ENCODE data around the gene ZDHHC17. TPM values are rescaled to one million over a fixed set of nuclear protein-coding genes. Genes with fewer than 3 reads are reported as not detected.

Gene ZDHHC17
- total and polyA plus RNA-seq, 2 of the 13 experiments (the other 11 are each of a cell fraction or from before 2014, with no cell fraction given) = 36.7 to 38.5 TPM

DNA sequence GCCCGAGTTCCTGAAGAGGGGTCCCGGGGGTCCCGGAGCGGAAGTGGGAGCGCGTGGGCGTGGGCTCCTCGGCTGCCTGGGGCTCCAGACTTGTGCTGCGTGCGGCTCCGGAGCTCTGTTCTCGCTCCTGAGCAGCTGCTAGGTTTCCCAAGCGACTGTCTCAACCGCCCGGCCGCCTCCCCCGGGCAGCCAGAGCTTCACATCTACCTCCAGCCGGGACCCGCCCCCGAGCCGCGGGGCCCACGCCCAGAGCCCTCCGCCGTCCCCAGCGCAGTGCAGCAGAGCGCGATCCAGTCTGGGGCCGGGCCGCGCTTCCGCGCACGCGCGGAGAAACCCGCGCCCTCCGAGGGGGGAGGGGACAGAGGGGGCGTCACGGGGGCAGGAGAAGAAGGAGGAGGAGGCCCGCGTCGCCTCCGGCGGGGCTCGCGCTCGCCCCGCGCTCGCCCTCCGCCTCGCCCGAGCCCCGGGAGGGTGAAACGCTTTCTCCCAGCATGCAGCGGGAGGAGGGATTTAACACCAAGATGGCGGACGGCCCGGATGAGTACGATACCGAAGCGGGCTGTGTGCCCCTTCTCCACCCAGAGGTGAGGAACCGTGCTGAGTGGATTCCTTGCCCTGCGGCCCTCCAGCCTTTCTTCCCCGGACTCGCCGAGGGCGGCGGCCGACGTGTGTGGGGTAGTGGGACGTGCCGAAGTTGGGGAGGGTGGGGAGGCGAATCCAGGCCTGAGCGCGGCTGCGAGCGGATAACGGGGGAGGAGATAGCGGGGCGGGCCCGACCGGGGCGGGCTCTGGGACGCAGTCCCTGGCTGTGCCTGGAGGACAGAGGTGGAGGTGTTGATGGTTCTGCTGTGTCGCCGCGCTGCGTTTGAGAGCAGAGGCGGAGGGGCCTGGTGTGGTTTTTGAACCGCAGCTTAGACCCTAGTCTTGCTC, at the start of gene ZDHHC17 (continued):
- TF ChIP-seq ZHX1 (CRISPR knock-in tag; IDR thresholded peaks at IDR 0.05; ENCODE audit: low read depth) = peak; percentile 85
- TF ChIP-seq KMT2B (CRISPR knock-in tag; IDR thresholded peaks at IDR 0.05) = peak; percentile 95
- TF ChIP-seq ZNF510 (CRISPR knock-in tag; IDR thresholded peaks at IDR 0.05; ENCODE audit: low read depth) = peak; percentile 97
- TF ChIP-seq, protein P1, sequence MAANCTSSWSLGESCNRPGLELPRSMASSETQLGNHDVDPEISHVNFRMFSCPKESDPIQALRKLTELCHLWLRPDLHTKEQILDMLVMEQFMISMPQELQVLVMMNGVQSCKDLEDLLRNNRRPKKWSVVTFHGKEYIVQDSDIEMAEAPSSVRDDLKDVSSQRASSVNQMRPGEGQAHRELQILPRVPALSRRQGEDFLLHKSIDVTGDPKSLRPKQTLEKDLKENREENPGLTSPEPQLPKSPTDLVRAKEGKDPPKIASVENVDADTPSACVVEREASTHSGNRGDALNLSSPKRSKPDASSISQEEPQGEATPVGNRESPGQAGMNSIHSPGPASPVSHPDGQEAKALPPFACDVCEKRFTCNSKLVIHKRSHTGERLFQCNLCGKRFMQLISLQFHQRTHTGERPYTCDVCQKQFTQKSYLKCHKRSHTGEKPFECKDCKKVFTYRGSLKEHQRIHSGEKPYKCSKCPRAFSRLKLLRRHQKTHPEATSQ (CRISPR knock-in tag; IDR thresholded peaks at IDR 0.05; ENCODE audit: borderline replicate concordance) = peak; percentile 78
- no peak for TF ChIP-seq ZFYVE20 (CRISPR knock-in tag; IDR thresholded peaks at IDR 0.05; ENCODE audit: borderline replicate concordance, low read depth)
- TF ChIP-seq MED8 (CRISPR knock-in tag; IDR thresholded peaks at IDR 0.05; ENCODE audit: insufficient replicate concordance) = no peak
- TF ChIP-seq ZNF572 (CRISPR knock-in tag; IDR thresholded peaks at IDR 0.05) = no peak
- TF ChIP-seq FOXM1 (CRISPR knock-in tag; IDR thresholded peaks at IDR 0.05) = no peak
- TF ChIP-seq ZNF672 (CRISPR knock-in tag; IDR thresholded peaks at IDR 0.05) = peak; percentile 54; the same call in 1 of the 2 replicates
- TF ChIP-seq SMAD1 (CRISPR knock-in tag; IDR thresholded peaks at IDR 0.05; ENCODE audit: borderline replicate concordance, low read depth) = no peak
- TF ChIP-seq SRF (IDR thresholded peaks at IDR 0.05; ENCODE audit: low read depth, low read length) = no peak
- TF ChIP-seq FOXP1 (IDR thresholded peaks at IDR 0.05) = no peak
- TF ChIP-seq FOXP1 (CRISPR knock-in tag; IDR thresholded peaks at IDR 0.05) = no peak
- TF ChIP-seq ZZZ3 (CRISPR knock-in tag; IDR thresholded peaks at IDR 0.05; ENCODE audit: borderline replicate concordance) = no peak; the same call in 1 of the 2 replicates
- peak; percentile 45; the same call in 1 of the 2 replicates for TF ChIP-seq EED (CRISPR knock-in tag; IDR thresholded peaks at IDR 0.05)
- no peak for TF ChIP-seq NFKBIZ (CRISPR knock-in tag; IDR thresholded peaks at IDR 0.05)
- TF ChIP-seq REL (CRISPR knock-in tag; conservative IDR thresholded peaks at IDR 0.05) = 0 out of 2 replicates have a peak, but pooled peaks have one; percentile 73
- no peak for TF ChIP-seq TEAD2 (CRISPR knock-in tag; IDR thresholded peaks at IDR 0.05)
- TF ChIP-seq POLR2AphosphoS5 (IDR thresholded peaks at IDR 0.05; ENCODE audit: low read depth, low read length) = peak; percentile 93
- no peak for TF ChIP-seq ARHGAP35 (CRISPR knock-in tag; IDR thresholded peaks at IDR 0.05; ENCODE audit: borderline replicate concordance)
- TF ChIP-seq SMYD3 (CRISPR knock-in tag; IDR thresholded peaks at IDR 0.05) = no peak; the same call in 1 of the 2 replicates
- TF ChIP-seq ZNF773 (CRISPR knock-in tag; IDR thresholded peaks at IDR 0.05; ENCODE audit: borderline replicate concordance) = peak; percentile 22; the same call in 1 of the 2 replicates
- no peak; the same call in 1 of the 2 replicates for TF ChIP-seq CBX5 (CRISPR knock-in tag; IDR thresholded peaks at IDR 0.05; ENCODE audit: borderline replicate concordance)
- TF ChIP-seq, protein P2, sequence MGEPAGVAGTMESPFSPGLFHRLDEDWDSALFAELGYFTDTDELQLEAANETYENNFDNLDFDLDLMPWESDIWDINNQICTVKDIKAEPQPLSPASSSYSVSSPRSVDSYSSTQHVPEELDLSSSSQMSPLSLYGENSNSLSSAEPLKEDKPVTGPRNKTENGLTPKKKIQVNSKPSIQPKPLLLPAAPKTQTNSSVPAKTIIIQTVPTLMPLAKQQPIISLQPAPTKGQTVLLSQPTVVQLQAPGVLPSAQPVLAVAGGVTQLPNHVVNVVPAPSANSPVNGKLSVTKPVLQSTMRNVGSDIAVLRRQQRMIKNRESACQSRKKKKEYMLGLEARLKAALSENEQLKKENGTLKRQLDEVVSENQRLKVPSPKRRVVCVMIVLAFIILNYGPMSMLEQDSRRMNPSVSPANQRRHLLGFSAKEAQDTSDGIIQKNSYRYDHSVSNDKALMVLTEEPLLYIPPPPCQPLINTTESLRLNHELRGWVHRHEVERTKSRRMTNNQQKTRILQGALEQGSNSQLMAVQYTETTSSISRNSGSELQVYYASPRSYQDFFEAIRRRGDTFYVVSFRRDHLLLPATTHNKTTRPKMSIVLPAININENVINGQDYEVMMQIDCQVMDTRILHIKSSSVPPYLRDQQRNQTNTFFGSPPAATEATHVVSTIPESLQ (CRISPR knock-in tag; conservative IDR thresholded peaks at IDR 0.05) = no peak
- TF ChIP-seq NFKB2 (CRISPR knock-in tag; IDR thresholded peaks at IDR 0.05; ENCODE audit: borderline replicate concordance) = no peak

Measured in HepG2 (cell line).